ENCODE measurements around the gene TRIL. TPM values are rescaled to one million over a fixed set of nuclear protein-coding genes. Genes with fewer than 3 reads are reported as not detected.

TRIL gene
- total and polyA plus RNA-seq, 2 experiments from 2014 or later: 2.5 to 4.6 TPM

DNA sequence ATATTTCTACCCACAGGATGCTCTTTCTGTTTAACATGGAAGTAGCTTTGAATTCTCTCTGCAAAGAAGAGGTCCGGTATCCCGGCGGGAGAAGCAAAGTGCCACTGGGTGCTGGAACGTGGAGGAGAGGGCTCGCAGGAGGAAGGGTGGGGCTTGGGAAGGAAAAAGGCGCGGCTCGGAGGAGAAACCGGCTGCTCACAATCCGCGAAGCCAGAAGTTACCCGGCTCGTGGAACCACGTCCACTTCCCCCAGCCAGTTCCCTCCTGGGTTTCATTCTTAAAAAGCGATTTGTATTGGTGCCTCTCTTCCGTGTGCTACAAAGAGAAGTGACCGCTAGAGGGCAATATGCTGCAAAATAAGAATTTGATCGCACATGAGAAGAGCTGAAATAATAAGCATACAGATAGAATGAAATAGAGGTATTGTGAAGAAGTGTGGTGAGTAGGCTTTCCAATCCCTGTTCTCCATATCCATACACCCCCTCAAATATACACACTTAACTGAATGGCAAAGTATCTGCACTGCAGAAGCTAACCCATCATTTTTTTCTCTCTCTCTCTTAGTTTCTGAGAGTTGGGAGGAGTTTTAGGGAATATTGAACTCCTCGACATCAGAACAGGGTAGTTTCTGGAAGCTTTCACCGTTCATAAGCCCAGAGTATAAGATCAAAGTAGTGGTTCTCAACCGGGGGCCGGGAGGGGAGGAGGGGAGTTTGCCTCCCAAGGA lies 31.1 kb downstream of the TRIL start:
- Histone ChIP-seq H3K79me2 (no peaks in the 10 kb centered on the region), H2AFZ (peak overlapping the region; percentile 80), H3K36me3 (replicated peaks; ENCODE audit: insufficient read depth, low read depth) (no peaks in the 10 kb centered on the region), H3K4me3 (peak overlapping the region; percentile 20), H3K4me1 (ENCODE audit: insufficient read depth) (no peaks in the 10 kb centered on the region), H3K9me2 (replicated peaks; ENCODE audit: insufficient read depth) (no peaks in the 10 kb centered on the region), H3K27ac (no peak overlapping the region), H3K4me2 (peak overlapping the region; percentile 75), H3K27me3 (peaks cover 3% of the 10 kb centered on the region), H4K20me1 (ENCODE audit: insufficient read depth, poor library complexity, severe bottlenecking) (no peaks in the 10 kb centered on the region), H3K9me3 (ENCODE audit: low read depth) (no peaks in the 10 kb centered on the region)
- 10% methylated on average over 21 of the region's 22 CpGs for WGBS (ENCODE audit: low lambda C conversion rate, missing lambda C conversion rate)
- DNase-seq (ENCODE audit: low spot score): peak; percentile 94
- TF ChIP-seq, protein P1, sequence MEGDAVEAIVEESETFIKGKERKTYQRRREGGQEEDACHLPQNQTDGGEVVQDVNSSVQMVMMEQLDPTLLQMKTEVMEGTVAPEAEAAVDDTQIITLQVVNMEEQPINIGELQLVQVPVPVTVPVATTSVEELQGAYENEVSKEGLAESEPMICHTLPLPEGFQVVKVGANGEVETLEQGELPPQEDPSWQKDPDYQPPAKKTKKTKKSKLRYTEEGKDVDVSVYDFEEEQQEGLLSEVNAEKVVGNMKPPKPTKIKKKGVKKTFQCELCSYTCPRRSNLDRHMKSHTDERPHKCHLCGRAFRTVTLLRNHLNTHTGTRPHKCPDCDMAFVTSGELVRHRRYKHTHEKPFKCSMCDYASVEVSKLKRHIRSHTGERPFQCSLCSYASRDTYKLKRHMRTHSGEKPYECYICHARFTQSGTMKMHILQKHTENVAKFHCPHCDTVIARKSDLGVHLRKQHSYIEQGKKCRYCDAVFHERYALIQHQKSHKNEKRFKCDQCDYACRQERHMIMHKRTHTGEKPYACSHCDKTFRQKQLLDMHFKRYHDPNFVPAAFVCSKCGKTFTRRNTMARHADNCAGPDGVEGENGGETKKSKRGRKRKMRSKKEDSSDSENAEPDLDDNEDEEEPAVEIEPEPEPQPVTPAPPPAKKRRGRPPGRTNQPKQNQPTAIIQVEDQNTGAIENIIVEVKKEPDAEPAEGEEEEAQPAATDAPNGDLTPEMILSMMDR (IDR thresholded peaks at IDR 0.05; ENCODE audit: poor library complexity): peak; percentile 98
- TF ChIP-seq EZH2phosphoT487 (IDR thresholded peaks at IDR 0.05; ENCODE audit: low read depth, severe bottlenecking, unreplicated experiment): no peak
- no peak for TF ChIP-seq EZH2 (IDR thresholded peaks at IDR 0.05; ENCODE audit: borderline replicate concordance)

DNA sequence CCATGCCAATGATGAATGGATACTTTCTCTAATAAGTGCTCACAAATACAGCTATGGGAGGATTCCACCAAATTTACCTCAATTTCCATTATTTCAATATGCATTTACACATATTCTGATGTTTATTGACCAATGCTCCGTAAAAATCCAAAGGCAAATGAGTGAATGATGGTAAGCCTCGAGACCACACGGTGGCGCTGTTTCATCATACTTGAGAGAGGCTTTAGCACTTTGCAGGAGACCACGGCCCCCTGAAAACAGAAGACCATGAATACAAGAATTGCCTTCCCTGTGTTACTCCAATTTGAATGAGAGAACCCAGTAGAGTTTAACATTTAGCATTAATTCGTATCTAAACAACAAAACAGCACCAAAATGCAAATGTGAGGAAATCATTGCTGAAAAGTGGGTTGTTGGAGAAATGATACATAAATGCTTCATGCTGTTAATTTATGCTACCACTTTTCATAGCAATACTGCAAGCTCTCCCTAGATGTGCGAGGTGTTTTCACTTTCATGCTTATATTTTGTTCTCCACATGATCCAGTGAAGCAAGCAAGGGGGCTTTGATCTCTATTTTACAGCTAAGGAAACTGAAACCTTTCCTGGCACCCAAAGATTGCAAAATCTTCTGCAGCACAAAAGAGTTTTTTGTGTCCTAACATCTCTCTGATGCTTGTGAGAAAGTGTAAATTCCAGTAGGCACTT lies 35.4 kb downstream of the TRIL start:
- peaks cover 3% of the 10 kb centered on the region for H3K27me3 ChIP-seq
- H3K9me2 ChIP-seq (replicated peaks; ENCODE audit: insufficient read depth): no peaks in the 10 kb centered on the region
- H3K9me3 ChIP-seq (ENCODE audit: low read depth): no peaks in the 10 kb centered on the region
- peak overlapping the region; percentile 40 for H3K4me2 ChIP-seq
- no peak overlapping the region for H3K4me3 ChIP-seq
- H4K20me1 ChIP-seq (ENCODE audit: insufficient read depth, poor library complexity, severe bottlenecking): no peaks in the 10 kb centered on the region
- TF ChIP-seq, protein P1 (IDR thresholded peaks at IDR 0.05; ENCODE audit: poor library complexity): peak; percentile 93
- TF ChIP-seq EZH2 (IDR thresholded peaks at IDR 0.05; ENCODE audit: borderline replicate concordance): no peak
- no peaks in the 10 kb centered on the region for H3K36me3 ChIP-seq (replicated peaks; ENCODE audit: insufficient read depth, low read depth)
- 12% methylated on average over 7 of the region's 7 CpGs for WGBS (ENCODE audit: low lambda C conversion rate, missing lambda C conversion rate)
- no peaks in the 10 kb centered on the region for H3K79me2 ChIP-seq
- H3K27ac ChIP-seq: no peak overlapping the region
- DNase-seq (ENCODE audit: low spot score): peak; percentile 93
- no peaks in the 10 kb centered on the region for H3K4me1 ChIP-seq (ENCODE audit: insufficient read depth)
- H2AFZ ChIP-seq: no peak overlapping the region

DNA sequence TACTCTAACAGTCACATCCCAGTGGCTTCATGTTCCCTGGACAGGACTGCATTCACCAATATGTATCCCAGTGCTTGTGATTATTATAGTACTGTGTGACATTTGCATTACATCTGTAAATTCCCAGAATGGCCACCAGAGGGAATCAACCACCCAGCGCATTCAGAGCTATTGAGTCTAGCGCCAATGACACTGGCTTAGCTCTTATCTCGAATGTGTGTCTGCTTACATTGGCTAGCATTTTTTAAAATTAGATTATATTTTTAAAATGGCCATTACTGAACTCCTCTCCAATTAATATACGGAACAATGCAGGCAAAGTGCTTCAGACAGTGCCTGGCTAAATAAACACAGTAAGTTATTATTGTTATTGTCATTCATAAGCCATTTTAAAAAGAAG lies 36.3 kb downstream of the TRIL start:
- DNase-seq (ENCODE audit: low spot score): peak; percentile 83
- Histone ChIP-seq H3K36me3 (replicated peaks; ENCODE audit: insufficient read depth, low read depth) (no peaks in the 10 kb centered on the region), H3K9me2 (replicated peaks; ENCODE audit: insufficient read depth) (no peaks in the 10 kb centered on the region), H3K4me3 (no peak overlapping the region), H3K79me2 (no peaks in the 10 kb centered on the region), H3K27me3 (peaks cover 3% of the 10 kb centered on the region), H3K4me1 (ENCODE audit: insufficient read depth) (no peaks in the 10 kb centered on the region), H4K20me1 (ENCODE audit: insufficient read depth, poor library complexity, severe bottlenecking) (no peaks in the 10 kb centered on the region), H2AFZ (no peak overlapping the region), H3K9me3 (ENCODE audit: low read depth) (no peaks in the 10 kb centered on the region), H3K4me2 (peak overlapping the region; percentile 40), H3K27ac (no peak overlapping the region)
- 1% methylated on average over 4 of the region's 4 CpGs for WGBS (ENCODE audit: low lambda C conversion rate, missing lambda C conversion rate)
- TF ChIP-seq, protein P1 (IDR thresholded peaks at IDR 0.05; ENCODE audit: poor library complexity): peak; percentile 80
- TF ChIP-seq EZH2phosphoT487 (IDR thresholded peaks at IDR 0.05; ENCODE audit: low read depth, severe bottlenecking, unreplicated experiment) (no peak), EZH2 (IDR thresholded peaks at IDR 0.05; ENCODE audit: borderline replicate concordance) (no peak)

Measured in hepatocyte (in vitro differentiated cells).